ENCODE results near the gene KCTD8.

The KCTD8 gene

GRCh38 chr4:44147571-44148075 is 301.0 kb downstream of the KCTD8 start:
- H3K27me3 ChIP-seq (replicated peaks; ENCODE audit: control insufficient read depth, insufficient read depth, low read length) = no peaks in the 10 kb centered on the region
- TF ChIP-seq CTCF (IDR thresholded peaks at IDR 0.05; ENCODE audit: insufficient read depth, low read length, poor library complexity, severe bottlenecking) = no peak
- no peaks in the 10 kb centered on the region for H3K36me3 ChIP-seq (ENCODE audit: control insufficient read depth, insufficient read depth, low read length)
- no peak overlapping the region for H3K4me3 ChIP-seq (replicated peaks; ENCODE audit: low read depth, low read length)
- DNase-seq (ENCODE audit: extremely low read depth, insufficient read length) = no peak

DNA sequence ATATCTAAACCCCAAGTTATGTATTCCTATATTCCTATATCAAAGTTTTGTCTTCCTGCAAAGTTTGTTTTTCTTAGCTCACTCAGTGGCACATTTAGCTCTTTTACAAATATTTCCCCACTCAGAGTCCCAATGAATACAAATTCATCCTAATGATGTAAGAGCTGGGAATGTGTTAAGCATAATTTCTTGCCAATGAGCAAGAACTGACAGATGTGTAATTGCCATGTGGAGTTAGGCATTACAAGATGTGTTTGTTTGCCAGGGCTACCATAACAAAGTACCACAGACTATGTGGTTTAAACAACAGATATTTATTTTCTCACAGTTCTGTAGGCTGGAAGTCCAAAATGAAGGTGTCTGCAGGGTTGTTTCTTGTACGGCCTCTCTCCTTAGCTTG is 302.1 kb downstream of the KCTD8 start:
- no peak for DNase-seq (ENCODE audit: extremely low read depth, insufficient read length)
- no peaks in the 10 kb centered on the region for H3K27me3 ChIP-seq (replicated peaks; ENCODE audit: control insufficient read depth, insufficient read depth, low read length)
- no peak overlapping the region for H3K4me3 ChIP-seq (replicated peaks; ENCODE audit: low read depth, low read length)
- no peak for TF ChIP-seq CTCF (IDR thresholded peaks at IDR 0.05; ENCODE audit: insufficient read depth, low read length, poor library complexity, severe bottlenecking)
- H3K36me3 ChIP-seq (ENCODE audit: control insufficient read depth, insufficient read depth, low read length) = no peaks in the 10 kb centered on the region

DNA sequence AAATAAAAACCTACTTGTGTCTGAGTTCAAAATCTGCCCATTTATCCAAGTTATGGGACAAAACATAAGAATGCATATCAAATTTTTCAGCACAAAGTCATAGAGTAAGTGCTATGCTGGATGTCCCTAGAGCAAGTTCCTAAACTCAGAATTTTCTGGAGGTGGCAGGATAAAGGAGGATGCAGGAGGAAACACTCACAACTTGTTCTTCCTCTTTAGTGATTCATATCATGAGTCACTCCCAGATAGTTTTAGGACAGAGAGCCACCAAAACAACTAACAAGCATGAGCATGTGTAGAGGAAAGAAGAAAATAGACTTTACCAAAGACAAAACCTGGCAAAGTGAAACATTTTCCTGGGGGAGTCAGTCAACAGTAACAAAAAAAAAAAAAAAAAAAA is 302.7 kb downstream of the KCTD8 start:
- Histone ChIP-seq H3K4me3 (replicated peaks; ENCODE audit: low read depth, low read length) (no peak overlapping the region), H3K36me3 (ENCODE audit: control insufficient read depth, insufficient read depth, low read length) (no peaks in the 10 kb centered on the region), H3K27me3 (replicated peaks; ENCODE audit: control insufficient read depth, insufficient read depth, low read length) (no peaks in the 10 kb centered on the region)
- TF ChIP-seq CTCF (IDR thresholded peaks at IDR 0.05; ENCODE audit: insufficient read depth, low read length, poor library complexity, severe bottlenecking) = no peak
- DNase-seq (ENCODE audit: extremely low read depth, insufficient read length) = no peak

- DNase-seq (ENCODE audit: extremely low read depth, insufficient read length) = no peak
- Histone ChIP-seq H3K4me3 (replicated peaks; ENCODE audit: low read depth, low read length) (no peak overlapping the region), H3K36me3 (ENCODE audit: control insufficient read depth, insufficient read depth, low read length) (no peaks in the 10 kb centered on the region), H3K27me3 (replicated peaks; ENCODE audit: control insufficient read depth, insufficient read depth, low read length) (no peaks in the 10 kb centered on the region)
- TF ChIP-seq CTCF (IDR thresholded peaks at IDR 0.05; ENCODE audit: insufficient read depth, low read length, poor library complexity, severe bottlenecking) = no peak
These were observed 316.1 kb downstream of the KCTD8 start for GRCh38 chr4:44132526-44132925.

Data from GM06990 (cell line).